Measurements from ENCODE around the gene INVS. TPM values are rescaled to one million over a fixed set of nuclear protein-coding genes. Genes with fewer than 3 reads are reported as not detected.

The INVS gene
- total and polyA plus RNA-seq, 2 of the 13 experiments (the other 11 are each of a cell fraction or from before 2014, with no cell fraction given): 11.3 to 16.3 TPM

GRCh38 chr9:100098887-100099721, at the start of gene INVS, which contains the start of gene ERP44 (continued):
- TF ChIP-seq ZNF619 (CRISPR knock-in tag; IDR thresholded peaks at IDR 0.05) (0 out of 2 replicates have a peak, but pooled peaks have one; percentile 25), FOXJ3 (CRISPR knock-in tag; IDR thresholded peaks at IDR 0.05; ENCODE audit: borderline replicate concordance) (no peak), CHD4 (IDR thresholded peaks at IDR 0.05; ENCODE audit: borderline replicate concordance, low read length) (no peak), HNRNPK (IDR thresholded peaks at IDR 0.05; ENCODE audit: low read depth, low read length, poor library complexity, severe bottlenecking) (no peak), ZNF235 (CRISPR knock-in tag; IDR thresholded peaks at IDR 0.05; ENCODE audit: borderline replicate concordance) (no peak; the same call in 1 of the 2 replicates), ZBTB21 (CRISPR knock-in tag; IDR thresholded peaks at IDR 0.05) (no peak), PRMT3 (CRISPR knock-in tag; IDR thresholded peaks at IDR 0.05; ENCODE audit: borderline replicate concordance, low read depth) (no peak), ZBED4 (CRISPR knock-in tag; IDR thresholded peaks at IDR 0.05; ENCODE audit: borderline replicate concordance) (peak; percentile 53; the same call in 1 of the 2 replicates), ZNF253 (CRISPR knock-in tag; IDR thresholded peaks at IDR 0.05; ENCODE audit: borderline replicate concordance) (no peak), ZNF10 (CRISPR knock-in tag; IDR thresholded peaks at IDR 0.05; ENCODE audit: borderline replicate concordance, low read depth) (no peak), ZNF326 (CRISPR knock-in tag; IDR thresholded peaks at IDR 0.05; ENCODE audit: borderline replicate concordance) (no peak), GZF1 (CRISPR knock-in tag; IDR thresholded peaks at IDR 0.05) (no peak), HOXA5 (CRISPR knock-in tag; IDR thresholded peaks at IDR 0.05) (peak; percentile 26), IRX3 (CRISPR knock-in tag; IDR thresholded peaks at IDR 0.05; ENCODE audit: borderline replicate concordance, low read depth) (no peak), AKAP8 (CRISPR knock-in tag; IDR thresholded peaks at IDR 0.05) (no peak), THAP11 (CRISPR knock-in tag; IDR thresholded peaks at IDR 0.05) (peak; percentile 99), MATR3 (CRISPR knock-in tag; IDR thresholded peaks at IDR 0.05) (no peak), ZNF30 (CRISPR knock-in tag; IDR thresholded peaks at IDR 0.05) (0 out of 2 replicates have a peak, but pooled peaks have one; percentile 45), ZNF501 (CRISPR knock-in tag; IDR thresholded peaks at IDR 0.05) (peak; percentile 80), CCDC6 (CRISPR knock-in tag; IDR thresholded peaks at IDR 0.05) (no peak), ZNF296 (CRISPR knock-in tag; conservative IDR thresholded peaks at IDR 0.05) (no peak), TP53 (CRISPR knock-in tag; conservative IDR thresholded peaks at IDR 0.05) (no peak), PCBP1 (IDR thresholded peaks at IDR 0.05; ENCODE audit: borderline replicate concordance, low read depth, low read length) (peak; percentile 94; the same call in 1 of the 2 replicates), NR3C1 (CRISPR knock-in tag; IDR thresholded peaks at IDR 0.05) (no peak), MTF1 (CRISPR knock-in tag; IDR thresholded peaks at IDR 0.05) (no peak; the same call in 1 of the 2 replicates), ZBTB46 (CRISPR knock-in tag; IDR thresholded peaks at IDR 0.05; ENCODE audit: borderline replicate concordance) (no peak)

All from HepG2 (cell line).